Measurements from ENCODE around the gene MAP4K2.

The MAP4K2 gene

GRCh38 chr11:64784813-64785581 is 18.0 kb downstream of the MAP4K2 start:
- peak; percentile 5 for FAIRE-seq
- TF ChIP-seq POLR2A (IDR thresholded peaks at IDR 0.05; ENCODE audit: low read depth, low read length) (no peak), POLR2AphosphoS5 (IDR thresholded peaks at IDR 0.05; ENCODE audit: low read depth, low read length) (no peak), SPI1 (IDR thresholded peaks at IDR 0.05; ENCODE audit: low read depth, low read length) (no peak), PAX5 (IDR thresholded peaks at IDR 0.05; ENCODE audit: insufficient read depth, low read length, severe bottlenecking) (no peak), TAF1 (IDR thresholded peaks at IDR 0.05; ENCODE audit: low read depth, low read length) (no peak), POU2F2 (IDR thresholded peaks at IDR 0.05; ENCODE audit: low read depth, low read length) (no peak)
- no peak for DNase-seq (ENCODE audit: insufficient read length, low spot score)

- FAIRE-seq (peak; percentile 98), DNase-seq (ENCODE audit: insufficient read length, low spot score) (peak; percentile 84)
- TF ChIP-seq POLR2A (IDR thresholded peaks at IDR 0.05; ENCODE audit: low read depth, low read length) = peak; percentile 92
- peak; percentile 86 for TF ChIP-seq TAF1 (IDR thresholded peaks at IDR 0.05; ENCODE audit: low read depth, low read length)
- TF ChIP-seq POLR2AphosphoS5 (IDR thresholded peaks at IDR 0.05; ENCODE audit: low read depth, low read length) = peak; percentile 88
- TF ChIP-seq POU2F2 (IDR thresholded peaks at IDR 0.05; ENCODE audit: low read depth, low read length) = no peak
- no peak for TF ChIP-seq PAX5 (IDR thresholded peaks at IDR 0.05; ENCODE audit: insufficient read depth, low read length, severe bottlenecking)
- TF ChIP-seq SPI1 (IDR thresholded peaks at IDR 0.05; ENCODE audit: low read depth, low read length) = peak; percentile 90
These were observed 24.3 kb downstream of the MAP4K2 start, which contains the start of gene SF1 for GRCh38 chr11:64778473-64779298. TSS of gene SF1 (minus strand) at chr11:64778542. CDS start at chr11:64778392, 150 bp downstream.

- FAIRE-seq (no peak), DNase-seq (ENCODE audit: insufficient read length, low spot score) (no peak)
- TF ChIP-seq POLR2AphosphoS5 (IDR thresholded peaks at IDR 0.05; ENCODE audit: low read depth, low read length) (peak; percentile 70; the same call in 1 of the 2 replicates), TAF1 (IDR thresholded peaks at IDR 0.05; ENCODE audit: low read depth, low read length) (no peak), POLR2A (IDR thresholded peaks at IDR 0.05; ENCODE audit: low read depth, low read length) (no peak; the same call in none of the 2 replicates)
These were observed 24.9 kb downstream of the MAP4K2 start for GRCh38 chr11:64778223-64778472.

GRCh38 chr11:64777449-64778222 is 25.4 kb downstream of the MAP4K2 start:
- peak; percentile 86 for FAIRE-seq
- TF ChIP-seq POLR2A (IDR thresholded peaks at IDR 0.05; ENCODE audit: low read depth, low read length) (peak; percentile 61), SPI1 (IDR thresholded peaks at IDR 0.05; ENCODE audit: low read depth, low read length) (no peak)
- peak; percentile 79 for DNase-seq (ENCODE audit: insufficient read length, low spot score)

- FAIRE-seq (peak; percentile 43), DNase-seq (ENCODE audit: insufficient read length, low spot score) (no peak)
- TF ChIP-seq PAX5 (IDR thresholded peaks at IDR 0.05; ENCODE audit: insufficient read depth, low read length, severe bottlenecking) (no peak), POLR2A (IDR thresholded peaks at IDR 0.05; ENCODE audit: low read depth, low read length) (no peak), TAF1 (IDR thresholded peaks at IDR 0.05; ENCODE audit: low read depth, low read length) (no peak), POU2F2 (IDR thresholded peaks at IDR 0.05; ENCODE audit: low read depth, low read length) (no peak), POLR2AphosphoS5 (IDR thresholded peaks at IDR 0.05; ENCODE audit: low read depth, low read length) (no peak), SPI1 (IDR thresholded peaks at IDR 0.05; ENCODE audit: low read depth, low read length) (no peak)
These were observed 26.1 kb downstream of the MAP4K2 start for GRCh38 chr11:64776875-64777274.

GRCh38 chr11:64776425-64776824 is 26.6 kb downstream of the MAP4K2 start:
- DNase-seq (ENCODE audit: insufficient read length, low spot score) (no peak), FAIRE-seq (no peak)
- TF ChIP-seq PAX5 (IDR thresholded peaks at IDR 0.05; ENCODE audit: insufficient read depth, low read length, severe bottlenecking) (no peak), POU2F2 (IDR thresholded peaks at IDR 0.05; ENCODE audit: low read depth, low read length) (no peak), POLR2AphosphoS5 (IDR thresholded peaks at IDR 0.05; ENCODE audit: low read depth, low read length) (no peak), TAF1 (IDR thresholded peaks at IDR 0.05; ENCODE audit: low read depth, low read length) (no peak), SPI1 (IDR thresholded peaks at IDR 0.05; ENCODE audit: low read depth, low read length) (no peak), POLR2A (IDR thresholded peaks at IDR 0.05; ENCODE audit: low read depth, low read length) (no peak)

GRCh38 chr11:64774144-64774543 is 28.9 kb downstream of the MAP4K2 start:
- no peak for FAIRE-seq
- TF ChIP-seq POLR2AphosphoS5 (IDR thresholded peaks at IDR 0.05; ENCODE audit: low read depth, low read length) (no peak), PAX5 (IDR thresholded peaks at IDR 0.05; ENCODE audit: insufficient read depth, low read length, severe bottlenecking) (no peak), SPI1 (IDR thresholded peaks at IDR 0.05; ENCODE audit: low read depth, low read length) (no peak), POU2F2 (IDR thresholded peaks at IDR 0.05; ENCODE audit: low read depth, low read length) (no peak), TAF1 (IDR thresholded peaks at IDR 0.05; ENCODE audit: low read depth, low read length) (no peak), POLR2A (IDR thresholded peaks at IDR 0.05; ENCODE audit: low read depth, low read length) (no peak)
- DNase-seq (ENCODE audit: insufficient read length, low spot score) = no peak

GRCh38 chr11:64772303-64773018 is 30.6 kb downstream of the MAP4K2 start:
- FAIRE-seq = peak; percentile 20
- TF ChIP-seq POU2F2 (IDR thresholded peaks at IDR 0.05; ENCODE audit: low read depth, low read length) (no peak), TAF1 (IDR thresholded peaks at IDR 0.05; ENCODE audit: low read depth, low read length) (no peak), PAX5 (IDR thresholded peaks at IDR 0.05; ENCODE audit: insufficient read depth, low read length, severe bottlenecking) (no peak), SPI1 (IDR thresholded peaks at IDR 0.05; ENCODE audit: low read depth, low read length) (no peak), POLR2A (IDR thresholded peaks at IDR 0.05; ENCODE audit: low read depth, low read length) (no peak), POLR2AphosphoS5 (IDR thresholded peaks at IDR 0.05; ENCODE audit: low read depth, low read length) (no peak; the same call in 1 of the 2 replicates)
- no peak for DNase-seq (ENCODE audit: insufficient read length, low spot score)

Measured in GM12891 (cell line).